Fibroblast of the conjunctiva (primary cell): ENCODE measurements around the gene MCAT.

Experiments
- DNase-seq: peaks from one replicate; pipeline ENCODE4 v3.0.0-alpha.2; 2010; ENCODE audit warnings: low read depth

Gene MCAT

GRCh38 chr22:43142880-43143562, at the start of gene MCAT:
MCAT (minus strand) TSS chr22:43143398; CDS start chr22:43143348, 50 bp downstream.
- no peak for DNase-seq

GRCh38 chr22:43191831-43192230, 48.6 kb upstream of the MCAT start:
- no peak for DNase-seq

GRCh38 chr22:43188829-43189545, 45.8 kb upstream of the MCAT start:
- DNase-seq, result no peak

- peak; percentile 94 for DNase-seq
Observed at GRCh38 chr22:43187171-43188099, 44.2 kb upstream of the MCAT start.

GRCh38 chr22:43186272-43187170, 43.3 kb upstream of the MCAT start, which contains the start of gene TTLL12:
TTLL12 (minus strand) TSS chr22:43187134; CDS start chr22:43187069, 65 bp downstream.
- DNase-seq, result no peak

GRCh38 chr22:43185860-43186261, 42.7 kb upstream of the MCAT start:
- no peak for DNase-seq

- DNase-seq, result no peak
Observed at GRCh38 chr22:43183496-43184277, 40.5 kb upstream of the MCAT start.

GRCh38 chr22:43182726-43183125, 39.5 kb upstream of the MCAT start:
- DNase-seq, result no peak

- no peak for DNase-seq
Observed at GRCh38 chr22:43182118-43182517, 38.9 kb upstream of the MCAT start.

GRCh38 chr22:43181321-43182076, 38.3 kb upstream of the MCAT start:
- DNase-seq, result no peak

- no peak for DNase-seq
Observed at GRCh38 chr22:43180670-43181069, 37.5 kb upstream of the MCAT start.

GRCh38 chr22:43179911-43180195, 36.7 kb upstream of the MCAT start:
- no peak for DNase-seq

GRCh38 chr22:43179146-43179910, 36.1 kb upstream of the MCAT start:
- DNase-seq, result no peak

- DNase-seq, result no peak
Observed at GRCh38 chr22:43177479-43177878, 34.3 kb upstream of the MCAT start.

- DNase-seq, result no peak
Observed at GRCh38 chr22:43176090-43176489, 32.9 kb upstream of the MCAT start.

- no peak for DNase-seq
Observed at GRCh38 chr22:43174941-43175531, 31.8 kb upstream of the MCAT start.

- DNase-seq, result no peak
Observed at GRCh38 chr22:43173976-43174720, 30.9 kb upstream of the MCAT start.

- no peak for DNase-seq
Observed at GRCh38 chr22:43173566-43173965, 30.4 kb upstream of the MCAT start.
